ENCODE results near the gene RADIL. TPM values are rescaled to one million over a fixed set of nuclear protein-coding genes. Genes with fewer than 3 reads are reported as not detected.

Gene RADIL
- total RNA-seq, 1 donor from 2014 or later, result 2.2 TPM

GRCh38 chr7:4831723-4832495, 51.6 kb downstream of the RADIL start:
- no peak for DNase-seq

- DNase-seq, result peak; percentile 42
Observed at GRCh38 chr7:4830176-4830575, 53.3 kb downstream of the RADIL start.

GRCh38 chr7:4828720-4829383, 54.7 kb downstream of the RADIL start:
- no peak for DNase-seq

GRCh38 chr7:4825081-4825480, 58.4 kb downstream of the RADIL start:
- DNase-seq, result no peak

GRCh38 chr7:4824120-4824775, 59.3 kb downstream of the RADIL start:
- DNase-seq, result no peak

- DNase-seq, result no peak
Observed at GRCh38 chr7:4823441-4824119, 59.9 kb downstream of the RADIL start.

- no peak for DNase-seq
Observed at GRCh38 chr7:4822677-4823076, 60.8 kb downstream of the RADIL start.

- no peak for DNase-seq
Observed at GRCh38 chr7:4820967-4821471, 62.5 kb downstream of the RADIL start.

GRCh38 chr7:4820405-4820966, 63.0 kb downstream of the RADIL start:
- DNase-seq, result no peak

- peak; percentile 69 for DNase-seq
Observed at GRCh38 chr7:4819560-4820404, 63.7 kb downstream of the RADIL start.

GRCh38 chr7:4818000-4818794, 65.3 kb downstream of the RADIL start:
- DNase-seq, result no peak

GRCh38 chr7:4817178-4817901, 66.2 kb downstream of the RADIL start:
- no peak for DNase-seq

- no peak for DNase-seq
Observed at GRCh38 chr7:4816419-4817080, 67.0 kb downstream of the RADIL start.

- no peak for DNase-seq
Observed at GRCh38 chr7:4815609-4816418, 67.7 kb downstream of the RADIL start.

- DNase-seq, result no peak
Observed at GRCh38 chr7:4815121-4815520, 68.4 kb downstream of the RADIL start.

GRCh38 chr7:4814433-4814832, 69.1 kb downstream of the RADIL start:
- DNase-seq, result no peak

- no peak for DNase-seq
Observed at GRCh38 chr7:4809666-4810065, 73.8 kb downstream of the RADIL start.

GRCh38 chr7:4809091-4809591, 74.4 kb downstream of the RADIL start:
- no peak for DNase-seq

Data from skin of body (tissue), 2 donors.